ENCODE measurements around the gene MRPL20. TPM values are rescaled to one million over a fixed set of nuclear protein-coding genes. Genes with fewer than 3 reads are reported as not detected.

MRPL20 gene
- total and polyA plus RNA-seq, 9 of the 15 experiments (the other 6 are each of a cell fraction or from before 2014, with no cell fraction given) = 180 to 671 (median 229) TPM

GRCh38 chr1:1420654-1421141 lies 13.6 kb upstream of the MRPL20 start (continued):
- TF ChIP-seq PBX2 (CRISPR knock-in tag; IDR thresholded peaks at IDR 0.05; ENCODE audit: low read depth) (no peak), PBX2 (tag; conservative IDR thresholded peaks at IDR 0.05; ENCODE audit: low read depth) (no peak), EP300 (IDR thresholded peaks at IDR 0.05; ENCODE audit: low read length) (no peak), CREB1 (IDR thresholded peaks at IDR 0.05) (no peak), CREB1 (CRISPR knock-in tag; IDR thresholded peaks at IDR 0.05) (no peak), ZFP1 (CRISPR knock-in tag; IDR thresholded peaks at IDR 0.05) (no peak), JUND (IDR thresholded peaks at IDR 0.05; ENCODE audit: borderline replicate concordance, low read depth, low read length) (no peak), JUND (tag; IDR thresholded peaks at IDR 0.05; ENCODE audit: borderline replicate concordance, low read depth, low read length) (no peak), SMAD2 (IDR thresholded peaks at IDR 0.05; ENCODE audit: low read depth, low read length) (no peak), TEAD1 (CRISPR knock-in tag; IDR thresholded peaks at IDR 0.05) (no peak), MAFK (IDR thresholded peaks at IDR 0.05; ENCODE audit: low read length) (no peak), ETV1 (tag; conservative IDR thresholded peaks at IDR 0.05; ENCODE audit: low read depth) (no peak)
- TF ChIP-seq, protein P1, sequence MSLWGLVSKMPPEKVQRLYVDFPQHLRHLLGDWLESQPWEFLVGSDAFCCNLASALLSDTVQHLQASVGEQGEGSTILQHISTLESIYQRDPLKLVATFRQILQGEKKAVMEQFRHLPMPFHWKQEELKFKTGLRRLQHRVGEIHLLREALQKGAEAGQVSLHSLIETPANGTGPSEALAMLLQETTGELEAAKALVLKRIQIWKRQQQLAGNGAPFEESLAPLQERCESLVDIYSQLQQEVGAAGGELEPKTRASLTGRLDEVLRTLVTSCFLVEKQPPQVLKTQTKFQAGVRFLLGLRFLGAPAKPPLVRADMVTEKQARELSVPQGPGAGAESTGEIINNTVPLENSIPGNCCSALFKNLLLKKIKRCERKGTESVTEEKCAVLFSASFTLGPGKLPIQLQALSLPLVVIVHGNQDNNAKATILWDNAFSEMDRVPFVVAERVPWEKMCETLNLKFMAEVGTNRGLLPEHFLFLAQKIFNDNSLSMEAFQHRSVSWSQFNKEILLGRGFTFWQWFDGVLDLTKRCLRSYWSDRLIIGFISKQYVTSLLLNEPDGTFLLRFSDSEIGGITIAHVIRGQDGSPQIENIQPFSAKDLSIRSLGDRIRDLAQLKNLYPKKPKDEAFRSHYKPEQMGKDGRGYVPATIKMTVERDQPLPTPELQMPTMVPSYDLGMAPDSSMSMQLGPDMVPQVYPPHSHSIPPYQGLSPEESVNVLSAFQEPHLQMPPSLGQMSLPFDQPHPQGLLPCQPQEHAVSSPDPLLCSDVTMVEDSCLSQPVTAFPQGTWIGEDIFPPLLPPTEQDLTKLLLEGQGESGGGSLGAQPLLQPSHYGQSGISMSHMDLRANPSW (CRISPR knock-in tag; IDR thresholded peaks at IDR 0.05) = no peak
- TF ChIP-seq, protein P2, sequence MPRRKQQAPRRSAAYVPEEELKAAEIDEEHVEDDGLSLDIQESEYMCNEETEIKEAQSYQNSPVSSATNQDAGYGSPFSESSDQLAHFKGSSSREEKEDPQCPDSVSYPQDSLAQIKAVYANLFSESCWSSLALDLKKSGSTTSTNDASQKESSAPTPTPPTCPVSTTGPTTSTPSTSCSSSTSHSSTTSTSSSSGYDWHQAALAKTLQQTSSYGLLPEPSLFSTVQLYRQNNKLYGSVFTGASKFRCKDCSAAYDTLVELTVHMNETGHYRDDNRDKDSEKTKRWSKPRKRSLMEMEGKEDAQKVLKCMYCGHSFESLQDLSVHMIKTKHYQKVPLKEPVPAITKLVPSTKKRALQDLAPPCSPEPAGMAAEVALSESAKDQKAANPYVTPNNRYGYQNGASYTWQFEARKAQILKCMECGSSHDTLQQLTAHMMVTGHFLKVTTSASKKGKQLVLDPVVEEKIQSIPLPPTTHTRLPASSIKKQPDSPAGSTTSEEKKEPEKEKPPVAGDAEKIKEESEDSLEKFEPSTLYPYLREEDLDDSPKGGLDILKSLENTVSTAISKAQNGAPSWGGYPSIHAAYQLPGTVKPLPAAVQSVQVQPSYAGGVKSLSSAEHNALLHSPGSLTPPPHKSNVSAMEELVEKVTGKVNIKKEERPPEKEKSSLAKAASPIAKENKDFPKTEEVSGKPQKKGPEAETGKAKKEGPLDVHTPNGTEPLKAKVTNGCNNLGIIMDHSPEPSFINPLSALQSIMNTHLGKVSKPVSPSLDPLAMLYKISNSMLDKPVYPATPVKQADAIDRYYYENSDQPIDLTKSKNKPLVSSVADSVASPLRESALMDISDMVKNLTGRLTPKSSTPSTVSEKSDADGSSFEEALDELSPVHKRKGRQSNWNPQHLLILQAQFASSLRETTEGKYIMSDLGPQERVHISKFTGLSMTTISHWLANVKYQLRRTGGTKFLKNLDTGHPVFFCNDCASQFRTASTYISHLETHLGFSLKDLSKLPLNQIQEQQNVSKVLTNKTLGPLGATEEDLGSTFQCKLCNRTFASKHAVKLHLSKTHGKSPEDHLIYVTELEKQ (CRISPR knock-in tag; IDR thresholded peaks at IDR 0.05) = no peak
